HEK293 (cell line): ENCODE measurements around the gene PRMT1.

Experiments used
- CTCF ChIA-PET: fragments of 350-600 bp; formaldehyde crosslinking; extraction: SDS; loops from one replicate; lab custom pipeline; 2021; ENCODE audit warnings: antibody characterized with exemption; lab: Yijun Ruan, JAX
- POLR2A ChIA-PET: fragments of 300-600 bp; formaldehyde crosslinking; extraction: SDS; loops from one replicate; lab custom pipeline; 2020; ENCODE audit warnings: antibody characterized with exemption, inconsistent platforms; lab: Yijun Ruan, JAX
- H3K27ac ChIP-seq: fragments of 200-500 bp; sonication (Bioruptor generic); 2 replicates; pipeline ENCODE4 v1.5.1; 2014; ENCODE audit warnings: low read depth, low read length, control low read depth, inconsistent platforms; ENCODE audit errors: extremely low read depth
- H3K36me3 ChIP-seq, 2 experiments: fragments of 200-500 bp in 1 of 2; sonication (Bioruptor generic) in 1 of 2; 1 replicate in 1 of 2; 2 replicates in 1 of 2; pipeline ENCODE4 v1.5.1; 2014 to 2017; ENCODE audit warnings: inconsistent platforms in 2 of 2, low read length in 2 of 2; ENCODE audit not compliant: control insufficient read depth in 2 of 2, insufficient read depth in 1 of 2
- H3K4me1 ChIP-seq: fragments of 200-500 bp; sonication (Bioruptor generic); 2 replicates; pipeline ENCODE4 v1.5.1; 2014; ENCODE audit warnings: mild to moderate bottlenecking, low read length, inconsistent platforms; ENCODE audit not compliant: control insufficient read depth, insufficient read depth
- H3K4me3 ChIP-seq: 2 replicates; pipeline ENCODE4 v1.5.1; 2011; ENCODE audit warnings: low read depth, mild to moderate bottlenecking, control low read depth, low read length, moderate library complexity
- H3K9me3 ChIP-seq: fragments of 200-500 bp; sonication (Bioruptor generic); 2 replicates; pipeline ENCODE4 v1.5.1; 2014; ENCODE audit warnings: low read depth, low read length, inconsistent platforms; ENCODE audit not compliant: control insufficient read depth, insufficient read depth
- GLI4 ChIP-seq: fragments of 450-650 bp; formaldehyde crosslinking; IDR thresholded peaks from 2 replicates; pipeline ENCODE4 v1.5.1; 2016; ENCODE audit warnings: missing biosample characterization, missing genetic modification characterization
- HOXC10 ChIP-seq: sonication (generic); formaldehyde crosslinking; IDR thresholded peaks from 2 replicates; pipeline ENCODE4 v1.8.1; 2023; ENCODE audit warnings: mild to moderate bottlenecking, missing genetic modification reagents
- KLF1 ChIP-seq: fragments of 450-650 bp; formaldehyde crosslinking; IDR thresholded peaks from 2 replicates; pipeline ENCODE4 v1.5.1; 2016; ENCODE audit warnings: missing biosample characterization, missing genetic modification characterization
- PRDM2 ChIP-seq: fragments of 450-650 bp; formaldehyde crosslinking; IDR thresholded peaks from 2 replicates; pipeline ENCODE4 v1.5.1; 2016; ENCODE audit warnings: missing biosample characterization, missing genetic modification characterization, borderline replicate concordance
- RBAK ChIP-seq: fragments of 450-650 bp; formaldehyde crosslinking; IDR thresholded peaks from 2 replicates; pipeline ENCODE4 v1.5.1; 2016; ENCODE audit warnings: missing biosample characterization, missing genetic modification characterization
- REPIN1 ChIP-seq: fragments of 450-650 bp; formaldehyde crosslinking; IDR thresholded peaks from 2 replicates; pipeline ENCODE4 v1.5.1; 2017; ENCODE audit warnings: missing biosample characterization, missing genetic modification characterization, low read depth
- SALL2 ChIP-seq: fragments of 450-650 bp; formaldehyde crosslinking; IDR thresholded peaks from 2 replicates; pipeline ENCODE4 v1.5.0; 2017; ENCODE audit warnings: missing biosample characterization, mild to moderate bottlenecking, missing genetic modification characterization, borderline replicate concordance
- ZBTB10 ChIP-seq: fragments of 450-650 bp; formaldehyde crosslinking; IDR thresholded peaks from 2 replicates; pipeline ENCODE4 v1.5.1; 2016; ENCODE audit warnings: missing biosample characterization, missing genetic modification characterization
- ZBTB7A ChIP-seq: fragments of 450-650 bp; formaldehyde crosslinking; IDR thresholded peaks from 2 replicates; pipeline ENCODE4 v1.5.1; 2016; ENCODE audit warnings: low read depth, missing biosample characterization, missing genetic modification characterization
- ZNF112 ChIP-seq: fragments of 450-650 bp; formaldehyde crosslinking; IDR thresholded peaks from 2 replicates; pipeline ENCODE4 v1.5.0; 2017; ENCODE audit warnings: missing biosample characterization, missing genetic modification characterization
- ZNF114 ChIP-seq: fragments of 450-650 bp; formaldehyde crosslinking; IDR thresholded peaks from 2 replicates; pipeline ENCODE4 v1.5.0; 2017; ENCODE audit warnings: missing biosample characterization, missing genetic modification characterization
- ZNF146 ChIP-seq: fragments of 450-650 bp; formaldehyde crosslinking; IDR thresholded peaks from 2 replicates; pipeline ENCODE4 v1.5.1; 2016; ENCODE audit warnings: missing biosample characterization, missing genetic modification characterization
- ZNF2 ChIP-seq: fragments of 450-650 bp; formaldehyde crosslinking; IDR thresholded peaks from 2 replicates; pipeline ENCODE4 v1.5.1; 2016; ENCODE audit warnings: missing biosample characterization, missing genetic modification characterization
- ZNF223 ChIP-seq: fragments of 450-650 bp; formaldehyde crosslinking; IDR thresholded peaks from 2 replicates; pipeline ENCODE4 v1.5.1; 2016; ENCODE audit warnings: missing biosample characterization, missing genetic modification characterization
- ZNF324 ChIP-seq: fragments of 450-650 bp; formaldehyde crosslinking; IDR thresholded peaks from 2 replicates; pipeline ENCODE4 v1.5.1; 2016; ENCODE audit warnings: missing biosample characterization, missing genetic modification characterization
- ZNF473 ChIP-seq: fragments of 450-650 bp; formaldehyde crosslinking; IDR thresholded peaks from 2 replicates; pipeline ENCODE4 v1.5.1; 2017; ENCODE audit warnings: missing biosample characterization, missing genetic modification characterization
- ZNF600 ChIP-seq: fragments of 450-650 bp; formaldehyde crosslinking; IDR thresholded peaks from 2 replicates; pipeline ENCODE4 v1.5.1; 2016; ENCODE audit warnings: missing biosample characterization, missing genetic modification characterization
- ZNF777 ChIP-seq: fragments of 450-650 bp; formaldehyde crosslinking; IDR thresholded peaks from 2 replicates; pipeline ENCODE4 v1.5.1; 2017; ENCODE audit warnings: missing biosample characterization, missing genetic modification characterization, borderline replicate concordance
- ZSCAN16 ChIP-seq: fragments of 450-650 bp; formaldehyde crosslinking; IDR thresholded peaks from 2 replicates; pipeline ENCODE4 v1.5.1; 2016; ENCODE audit warnings: missing biosample characterization, missing genetic modification characterization

PRMT1 gene

DNA sequence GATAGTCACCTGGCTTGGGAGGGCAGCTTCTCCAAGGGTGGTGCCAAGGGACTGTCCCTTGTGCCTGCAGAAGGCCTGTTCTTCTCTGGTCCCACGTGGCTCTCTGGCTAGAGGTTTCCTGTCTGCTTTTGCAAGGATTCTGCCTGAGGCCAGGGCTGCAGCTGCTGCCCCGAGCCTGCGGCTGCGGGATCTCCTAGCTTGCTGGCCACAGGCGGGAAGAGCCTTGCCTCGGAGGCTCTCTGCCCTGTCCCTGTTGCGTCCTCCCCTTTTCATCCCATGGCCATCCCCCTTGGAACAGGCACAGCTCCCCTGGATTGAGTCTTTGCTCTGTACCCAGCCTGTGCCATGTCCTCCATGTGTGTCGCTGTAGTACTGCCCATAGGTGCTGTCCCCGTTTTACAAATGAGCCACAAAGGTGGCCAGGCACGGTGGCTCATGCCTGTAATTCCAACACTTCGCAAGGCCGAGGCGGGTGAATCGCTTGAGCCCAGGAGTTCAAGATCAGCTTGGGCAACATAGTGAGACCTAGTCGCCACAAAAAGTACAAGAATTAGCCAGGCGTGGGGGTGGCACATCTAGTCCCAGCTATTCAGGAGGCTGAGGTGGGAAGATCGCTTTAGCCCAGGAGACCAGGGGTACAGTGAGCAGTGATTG, 20.5 kb upstream of the PRMT1 start:
- H3K27ac ChIP-seq: no peak overlapping the region
- no peaks in the 10 kb centered on the region for H3K9me3 ChIP-seq
- no peaks in the 10 kb centered on the region for H3K4me1 ChIP-seq
- H3K36me3 ChIP-seq: peaks cover 43 to 96% of the 10 kb centered on the region in 2 experiments
- no peak for TF ChIP-seq ZNF777
- TF ChIP-seq ZNF324: no peak
- TF ChIP-seq PRDM2 (tag by site-specific recombination): no peak
- TF ChIP-seq REPIN1 (tag by site-specific recombination): no peak
- no peak for TF ChIP-seq RBAK (tag by site-specific recombination)
- TF ChIP-seq ZSCAN16 (tag by site-specific recombination): no peak
- no peak for TF ChIP-seq ZBTB7A
- no peak for TF ChIP-seq ZNF223 (tag by site-specific recombination)
- TF ChIP-seq GLI4 (tag by site-specific recombination): no peak
- TF ChIP-seq ZNF473 (tag by site-specific recombination): no peak
- TF ChIP-seq ZBTB10 (tag by site-specific recombination): no peak
- no peak for TF ChIP-seq ZNF2
- TF ChIP-seq ZNF112 (tag by site-specific recombination): no peak
- no peak for TF ChIP-seq HOXC10 (CRISPR knock-in tag)
- TF ChIP-seq KLF1 (tag by site-specific recombination): no peak
- no peak for TF ChIP-seq ZNF600 (tag by site-specific recombination)
- no peak for TF ChIP-seq SALL2 (tag by site-specific recombination)
- no peak for TF ChIP-seq ZNF146 (tag by site-specific recombination)
- TF ChIP-seq ZNF114 (tag by site-specific recombination): no peak
- POLR2A ChIA-PET: interaction anchor here (1.2 to 3.7 kb wide), 8 partner anchors 8 to 65 kb away, joined by 4 to 23 read pairs (median 10); partner anchors contain the start of genes BCL2L12, IRF3, PRR12 and RRAS
- CTCF ChIA-PET: interaction anchor here (1.2 to 1.3 kb wide), 2 partner anchors 16 to 150 kb away, joined by 3 to 4 read pairs; no protein-coding TSS in a partner anchor
- no peak overlapping the region for H3K4me3 ChIP-seq
